Camera-type eye (tissue), 1 donor: Measurements from ENCODE around the gene AK3. TPM values are rescaled to one million over a fixed set of nuclear protein-coding genes. Genes with fewer than 3 reads are reported as not detected.

Source experiments
- total RNA-seq: library from RNA; depleted of rRNA; stranded (reverse); fragments of >200 nt; gene quantifications from one replicate; pipeline ENCODE4 v1.2.3, GENCODE V29; 2014

AK3 gene
- 44.0 TPM for total RNA-seq

DNA sequence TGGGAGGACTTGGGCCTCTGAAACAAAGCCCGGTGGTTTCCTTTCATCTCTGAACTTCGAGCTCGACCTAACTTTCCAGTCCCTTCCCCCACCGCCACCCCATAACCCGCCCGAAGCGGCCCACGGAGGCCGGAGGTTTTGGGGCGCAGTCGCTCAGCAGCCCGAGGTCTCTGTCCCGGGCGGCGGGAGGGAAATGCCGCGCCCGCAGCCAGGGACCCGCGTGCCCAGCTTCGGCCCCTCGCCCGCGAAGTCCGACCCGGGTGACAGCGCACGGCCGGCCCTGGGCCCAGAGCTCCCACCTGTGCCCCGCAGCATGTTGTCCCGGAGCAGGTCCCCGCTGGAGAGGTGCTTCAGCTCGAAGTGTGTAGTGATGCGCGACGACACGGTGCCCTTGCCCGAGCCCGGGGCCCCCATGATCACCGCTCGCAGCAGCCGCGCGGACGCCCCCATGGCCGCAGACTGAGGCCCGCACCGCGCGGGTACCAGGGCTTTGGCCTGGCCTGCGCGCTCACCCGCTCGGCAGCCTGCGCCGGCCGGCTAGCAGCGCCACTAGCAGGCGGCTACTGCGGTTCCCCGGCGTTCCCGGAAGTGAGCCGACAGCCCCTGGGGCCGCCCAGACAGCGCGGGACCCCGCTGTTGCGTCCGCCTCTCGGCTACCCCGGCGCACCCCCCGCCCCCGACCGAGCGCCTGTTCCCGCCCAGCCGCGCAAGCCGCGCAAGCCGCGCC is at the start of gene AK3:
AK3 (minus strand) TSS at position 565 of the 727 bp plus-strand sequence; CDS start at position 450, 115 bp downstream.

DNA sequence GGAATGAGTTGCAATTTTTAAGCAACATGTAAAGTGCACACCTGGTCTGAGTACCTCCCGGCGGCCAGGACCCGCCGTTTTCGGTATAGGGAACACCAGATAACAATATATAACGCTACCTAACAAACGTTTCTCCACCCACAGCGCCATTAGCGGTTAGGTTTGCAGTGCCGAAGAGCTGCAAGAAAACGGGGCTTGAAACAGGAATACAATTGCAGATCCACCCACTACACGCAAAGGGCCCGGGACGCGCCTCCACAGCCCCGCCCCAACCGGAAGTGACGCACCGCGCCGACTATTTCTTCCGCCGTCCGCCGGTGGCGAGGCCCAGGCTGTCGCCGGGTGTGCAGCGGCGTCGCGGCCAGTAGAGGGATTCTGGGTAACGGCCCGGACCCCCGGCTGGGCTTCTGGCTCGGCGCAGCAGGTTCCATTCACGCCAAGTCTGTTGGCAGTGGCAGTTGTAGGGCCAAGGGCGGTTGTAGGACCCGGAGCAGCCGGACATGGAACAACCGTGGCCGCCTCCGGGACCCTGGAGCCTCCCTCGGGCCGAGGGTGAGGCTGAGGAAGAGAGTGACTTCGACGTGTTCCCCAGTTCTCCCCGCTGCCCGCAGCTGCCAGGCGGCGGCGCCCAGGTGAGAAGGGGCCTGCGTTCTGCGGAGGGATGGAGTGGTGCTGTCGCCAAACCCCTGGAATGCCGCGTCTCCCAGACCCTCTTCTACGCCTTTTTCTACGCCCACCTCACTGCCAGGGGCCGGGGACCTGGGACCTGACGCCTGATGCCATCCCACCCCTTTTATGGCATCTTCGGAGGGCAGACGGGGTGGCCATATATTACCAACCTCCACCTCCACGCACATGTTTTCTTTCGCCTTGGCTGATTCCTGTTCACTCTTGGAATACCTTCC is 61.5 kb downstream of the AK3 start, which contains the start of gene CDC37L1:
CDC37L1 (plus strand) TSS at position 302 of the 905 bp plus-strand sequence; CDS start at position 501, 199 bp downstream.

DNA sequence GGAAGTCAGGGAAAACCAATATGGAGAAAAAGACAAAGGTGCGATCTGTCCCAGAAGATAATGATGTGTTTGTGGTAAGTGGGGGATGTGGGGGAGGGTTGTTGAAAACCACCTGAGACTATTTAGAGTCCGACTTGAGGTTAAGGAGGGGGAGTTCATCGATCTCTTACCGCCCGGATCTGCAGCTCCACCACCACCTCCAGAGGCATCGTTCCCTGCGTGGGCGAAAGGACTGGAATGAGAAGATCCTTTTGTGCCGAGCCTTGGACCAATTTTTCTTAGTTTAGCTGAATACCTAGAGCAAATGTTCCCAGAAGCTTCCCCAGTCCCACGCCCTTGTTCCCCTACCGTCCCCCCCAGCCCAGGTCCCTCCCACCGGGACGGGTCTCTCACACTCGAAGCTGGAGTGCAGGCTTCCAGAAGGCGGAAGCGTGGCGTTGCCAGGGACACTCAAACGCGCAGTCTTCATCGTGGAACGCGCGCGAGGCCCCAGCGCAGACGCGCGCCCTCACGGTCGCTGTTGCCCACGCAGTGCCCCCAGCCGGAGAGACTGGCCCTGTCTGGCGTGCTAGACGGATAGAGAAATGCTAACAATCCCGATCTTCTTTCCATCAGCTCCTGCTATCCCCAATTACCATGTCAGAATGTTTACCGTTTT is 74.8 kb downstream of the AK3 start, which contains the start of gene SPATA6L:
SPATA6L (minus strand) TSS at position 439 of the 658 bp plus-strand sequence; CDS start at position 209, 230 bp downstream.

DNA sequence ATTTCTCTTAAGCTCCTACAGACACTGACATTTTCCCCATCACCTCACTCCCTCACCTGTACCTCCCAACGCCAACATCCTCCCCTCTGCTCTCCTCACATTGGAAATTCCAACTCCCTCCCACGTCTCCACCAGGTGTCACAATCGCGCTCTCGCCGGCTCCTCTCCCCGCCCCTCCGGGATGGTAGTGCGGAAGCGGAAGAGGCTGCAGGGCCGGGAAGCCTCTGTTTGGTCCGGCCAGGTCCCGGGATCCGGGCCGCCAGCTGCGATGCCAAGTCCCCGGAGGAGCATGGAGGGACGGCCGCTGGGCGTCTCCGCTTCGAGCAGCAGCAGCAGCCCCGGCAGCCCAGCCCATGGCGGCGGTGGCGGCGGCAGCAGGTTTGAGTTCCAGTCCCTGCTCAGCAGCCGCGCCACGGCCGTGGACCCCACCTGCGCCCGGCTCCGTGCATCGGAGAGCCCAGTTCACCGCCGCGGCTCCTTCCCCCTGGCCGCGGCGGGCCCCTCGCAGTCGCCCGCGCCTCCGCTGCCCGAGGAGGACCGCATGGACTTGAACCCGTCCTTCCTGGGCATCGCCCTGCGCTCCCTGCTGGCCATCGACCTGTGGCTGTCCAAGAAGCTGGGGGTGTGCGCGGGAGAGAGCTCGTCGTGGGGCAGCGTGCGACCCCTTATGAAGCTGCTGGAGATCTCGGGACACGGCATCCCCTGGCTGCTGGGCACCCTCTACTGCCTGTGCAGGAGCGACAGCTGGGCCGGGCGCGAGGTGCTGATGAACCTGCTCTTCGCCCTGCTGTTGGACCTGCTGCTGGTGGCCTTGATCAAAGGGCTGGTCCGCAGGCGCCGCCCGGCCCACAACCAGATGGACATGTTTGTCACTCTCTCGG is 78.7 kb downstream of the AK3 start, which contains the start of gene PLPP6:
PLPP6 (plus strand) TSS at position 187 of the 881 bp plus-strand sequence; CDS start at position 269, 82 bp downstream.

Other genes starting within 250 kb of the AK3 start
- 10.3 TPM for gene PLPP6, start 78.9 kb downstream of the AK3 start, total RNA-seq
- gene SPATA6L, start 74.7 kb downstream of the AK3 start, total RNA-seq, result 4.7 TPM
- gene CDC37L1, start 61.6 kb downstream of the AK3 start, total RNA-seq, result 35.8 TPM
- gene RCL1, start 51.7 kb upstream of the AK3 start, total RNA-seq, result 36.4 TPM
- 33.5 TPM for gene JAK2, start 244.1 kb upstream of the AK3 start, total RNA-seq